Cardiac muscle cell (in vitro differentiated cells and primary cell): Measurements from ENCODE around the gene FAM167B. TPM values are rescaled to one million over a fixed set of nuclear protein-coding genes. Genes with fewer than 3 reads are reported as not detected.

Source experiments
- polyA plus RNA-seq: library from polyadenylated mRNA; unstranded; fragments of >200 nt; fragmentation: Nextera tagmentation; extraction: Ambion mirVana; gene quantifications from 2 replicates; pipeline ENCODE4 v1.2.1, GENCODE V29; 2016
- total RNA-seq: library from RNA; depleted of rRNA; stranded (reverse); fragments of >200 nt; gene quantifications from 2 replicates; pipeline ENCODE4 v1.2.3, GENCODE V29; 2016

Gene FAM167B
- total and polyA plus RNA-seq, 2 experiments from 2014 or later = 1.2 to 2.1 TPM

Other genes starting within 250 kb of the FAM167B start
- 86.8 and 99.5 TPM in 2 replicates for gene KHDRBS1, start 233.4 kb upstream of the FAM167B start, total RNA-seq
- gene KHDRBS1, start 233.4 kb upstream of the FAM167B start, polyA plus RNA-seq = 116 and 152 TPM in 2 replicates
- 5.1 TPM in 2 replicates for gene TMEM39B, start 174.3 kb upstream of the FAM167B start, total RNA-seq
- 4.6 and 7.0 TPM in 2 replicates for gene TMEM39B, start 174.3 kb upstream of the FAM167B start, polyA plus RNA-seq
- 36.8 and 45.7 TPM in 2 replicates for gene KPNA6, start 139.2 kb upstream of the FAM167B start, total RNA-seq
- 33.8 and 53.2 TPM in 2 replicates for gene KPNA6, start 139.2 kb upstream of the FAM167B start, polyA plus RNA-seq
- 40.8 and 40.9 TPM in 2 replicates for gene TXLNA, start 67.5 kb upstream of the FAM167B start, total RNA-seq
- gene TXLNA, start 67.5 kb upstream of the FAM167B start, polyA plus RNA-seq = 31.3 and 33.3 TPM in 2 replicates
- gene CCDC28B, start 46.6 kb upstream of the FAM167B start, total RNA-seq = 68.7 and 75.1 TPM in 2 replicates
- 99.7 and 111 TPM in 2 replicates for gene CCDC28B, start 46.6 kb upstream of the FAM167B start, polyA plus RNA-seq
- 1.4 and 2.0 TPM in 2 replicates for gene IQCC, start 41.6 kb upstream of the FAM167B start, total RNA-seq
- gene IQCC, start 41.6 kb upstream of the FAM167B start, polyA plus RNA-seq = 2.8 and 4.8 TPM in 2 replicates
- gene DCDC2B, start 38.1 kb upstream of the FAM167B start, total RNA-seq = not detected in 2 replicates
- 0.64 and 0.72 TPM in 2 replicates for gene DCDC2B, start 38.1 kb upstream of the FAM167B start, polyA plus RNA-seq
- gene TMEM234, start 24.9 kb upstream of the FAM167B start, total RNA-seq = 24.1 and 26.2 TPM in 2 replicates
- 36.8 and 38.0 TPM in 2 replicates for gene TMEM234, start 24.9 kb upstream of the FAM167B start, polyA plus RNA-seq
- gene EIF3I, start 24.8 kb upstream of the FAM167B start, total RNA-seq = 165 and 227 TPM in 2 replicates
- gene EIF3I, start 24.8 kb upstream of the FAM167B start, polyA plus RNA-seq = 239 and 243 TPM in 2 replicates
- gene LCK, start 4.0 kb downstream of the FAM167B start, total RNA-seq = 0.18 TPM in 1 of 2 replicates, not detected in the other
- 0.16 TPM in 1 of 2 replicates, not detected in the other for gene LCK, start 4.0 kb downstream of the FAM167B start, polyA plus RNA-seq
- 67.6 and 76.9 TPM in 2 replicates for gene HDAC1, start 44.9 kb downstream of the FAM167B start, total RNA-seq
- gene HDAC1, start 44.9 kb downstream of the FAM167B start, polyA plus RNA-seq = 96.8 and 110 TPM in 2 replicates
- 263 and 317 TPM in 2 replicates for gene MARCKSL1, start 89.0 kb downstream of the FAM167B start, total RNA-seq
- gene MARCKSL1, start 89.0 kb downstream of the FAM167B start, polyA plus RNA-seq = 435 and 587 TPM in 2 replicates
- 8.6 and 12.0 TPM in 2 replicates for gene FAM229A, start 115.3 kb downstream of the FAM167B start, total RNA-seq
- gene FAM229A, start 115.3 kb downstream of the FAM167B start, polyA plus RNA-seq = 8.7 and 12.3 TPM in 2 replicates
- gene TSSK3, start 115.3 kb downstream of the FAM167B start, total RNA-seq = 2.3 and 8.0 TPM in 2 replicates
- 4.5 and 4.7 TPM in 2 replicates for gene TSSK3, start 115.3 kb downstream of the FAM167B start, polyA plus RNA-seq
- gene BSDC1, start 147.2 kb downstream of the FAM167B start, total RNA-seq = 78.7 and 79.5 TPM in 2 replicates
- 56.2 and 56.7 TPM in 2 replicates for gene BSDC1, start 147.2 kb downstream of the FAM167B start, polyA plus RNA-seq
- gene ZBTB8B, start 217.8 kb downstream of the FAM167B start, total RNA-seq = 1.8 and 2.1 TPM in 2 replicates
- 0.56 and 0.96 TPM in 2 replicates for gene ZBTB8B, start 217.8 kb downstream of the FAM167B start, polyA plus RNA-seq